ENCODE results near the gene CCNJL. TPM values are rescaled to one million over a fixed set of nuclear protein-coding genes. Genes with fewer than 3 reads are reported as not detected.

The CCNJL gene
- polyA plus RNA-seq, 2 of the 4 experiments (the other 2 are of a cell fraction), result 7.4 to 16.2 TPM

DNA sequence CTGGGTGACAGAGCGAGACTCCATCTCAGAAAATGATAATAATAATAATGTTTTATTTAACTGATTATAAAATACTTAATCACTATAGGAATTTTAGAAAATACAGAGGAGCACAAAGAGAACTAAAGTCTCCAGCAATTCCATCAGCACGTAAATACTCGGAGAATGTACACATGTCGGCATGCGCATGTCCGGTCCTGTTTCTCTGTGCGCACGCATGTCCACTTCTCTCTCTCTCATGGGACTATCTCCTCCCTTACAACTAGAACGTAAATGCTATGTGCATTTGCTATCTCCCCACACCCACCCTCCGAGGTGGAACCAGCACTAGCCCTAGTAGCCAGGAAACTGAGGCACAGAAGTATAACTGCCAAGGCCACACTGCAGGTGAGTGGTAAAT is 19.0 kb downstream of the CCNJL start:
- Histone ChIP-seq H3K4me3 (no peak overlapping the region), H3K27ac (no peak overlapping the region), H3K4me1 (no peaks in the 10 kb centered on the region), H3K4me2 (no peak overlapping the region), H3K9me3 (no peaks in the 10 kb centered on the region)
- 90% methylated on average over 10 of the region's 10 CpGs for WGBS (ENCODE audit: missing lambda C conversion rate)
- ATAC-seq (no peak), FAIRE-seq (no peak), DNase-seq (ENCODE audit: low read depth in 1 of 2, low spot score in 1 of 2) (no peak)
- ChIA-PET CTCF (no interaction called here), POLR2A (no interaction called here)
- TF ChIP-seq RARB (CRISPR knock-in tag; IDR thresholded peaks at IDR 0.05), result no peak

DNA sequence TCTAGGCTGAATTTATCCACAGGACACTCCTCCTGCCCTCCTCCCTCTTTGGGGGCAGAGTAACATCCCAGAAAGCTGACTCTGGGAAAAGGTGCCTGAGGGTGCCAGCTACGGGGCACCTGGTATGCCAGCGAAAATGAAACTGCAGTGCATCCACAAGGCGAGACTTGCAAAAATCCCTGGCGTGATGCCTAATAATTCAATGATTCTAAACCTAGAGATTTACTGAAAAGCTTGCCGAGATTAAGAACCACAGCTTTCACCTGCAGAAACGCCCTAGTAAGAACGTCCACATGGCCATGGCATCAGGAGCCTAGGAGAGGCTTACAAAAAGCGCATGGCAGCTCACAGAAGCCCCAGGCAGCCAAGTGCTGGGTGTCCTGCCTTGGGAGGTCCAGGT is 20.9 kb downstream of the CCNJL start:
- H3K9me3 ChIP-seq, result no peaks in the 10 kb centered on the region
- FAIRE-seq (no peak), DNase-seq (ENCODE audit: low read depth in 1 of 2, low spot score in 1 of 2) (no peak), ATAC-seq (no peak)
- H3K4me1 ChIP-seq, result no peaks in the 10 kb centered on the region
- 86% methylated on average over 8 of the region's 8 CpGs for WGBS (ENCODE audit: missing lambda C conversion rate)
- no peak overlapping the region for H3K4me2 ChIP-seq
- no peak for TF ChIP-seq CBX8 (IDR thresholded peaks at IDR 0.05)
- TF ChIP-seq KDM1A (IDR thresholded peaks at IDR 0.05; ENCODE audit: low read depth), result no peak
- TF ChIP-seq JUN (IDR thresholded peaks at IDR 0.05), result no peak
- TF ChIP-seq, protein P1, sequence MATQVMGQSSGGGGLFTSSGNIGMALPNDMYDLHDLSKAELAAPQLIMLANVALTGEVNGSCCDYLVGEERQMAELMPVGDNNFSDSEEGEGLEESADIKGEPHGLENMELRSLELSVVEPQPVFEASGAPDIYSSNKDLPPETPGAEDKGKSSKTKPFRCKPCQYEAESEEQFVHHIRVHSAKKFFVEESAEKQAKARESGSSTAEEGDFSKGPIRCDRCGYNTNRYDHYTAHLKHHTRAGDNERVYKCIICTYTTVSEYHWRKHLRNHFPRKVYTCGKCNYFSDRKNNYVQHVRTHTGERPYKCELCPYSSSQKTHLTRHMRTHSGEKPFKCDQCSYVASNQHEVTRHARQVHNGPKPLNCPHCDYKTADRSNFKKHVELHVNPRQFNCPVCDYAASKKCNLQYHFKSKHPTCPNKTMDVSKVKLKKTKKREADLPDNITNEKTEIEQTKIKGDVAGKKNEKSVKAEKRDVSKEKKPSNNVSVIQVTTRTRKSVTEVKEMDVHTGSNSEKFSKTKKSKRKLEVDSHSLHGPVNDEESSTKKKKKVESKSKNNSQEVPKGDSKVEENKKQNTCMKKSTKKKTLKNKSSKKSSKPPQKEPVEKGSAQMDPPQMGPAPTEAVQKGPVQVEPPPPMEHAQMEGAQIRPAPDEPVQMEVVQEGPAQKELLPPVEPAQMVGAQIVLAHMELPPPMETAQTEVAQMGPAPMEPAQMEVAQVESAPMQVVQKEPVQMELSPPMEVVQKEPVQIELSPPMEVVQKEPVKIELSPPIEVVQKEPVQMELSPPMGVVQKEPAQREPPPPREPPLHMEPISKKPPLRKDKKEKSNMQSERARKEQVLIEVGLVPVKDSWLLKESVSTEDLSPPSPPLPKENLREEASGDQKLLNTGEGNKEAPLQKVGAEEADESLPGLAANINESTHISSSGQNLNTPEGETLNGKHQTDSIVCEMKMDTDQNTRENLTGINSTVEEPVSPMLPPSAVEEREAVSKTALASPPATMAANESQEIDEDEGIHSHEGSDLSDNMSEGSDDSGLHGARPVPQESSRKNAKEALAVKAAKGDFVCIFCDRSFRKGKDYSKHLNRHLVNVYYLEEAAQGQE (IDR thresholded peaks at IDR 0.05), result no peak
- no peak for TF ChIP-seq HDAC2 (IDR thresholded peaks at IDR 0.05)
- TF ChIP-seq MYC (IDR thresholded peaks at IDR 0.05; ENCODE audit: borderline replicate concordance, low read length), result no peak
- TF ChIP-seq, protein P2, sequence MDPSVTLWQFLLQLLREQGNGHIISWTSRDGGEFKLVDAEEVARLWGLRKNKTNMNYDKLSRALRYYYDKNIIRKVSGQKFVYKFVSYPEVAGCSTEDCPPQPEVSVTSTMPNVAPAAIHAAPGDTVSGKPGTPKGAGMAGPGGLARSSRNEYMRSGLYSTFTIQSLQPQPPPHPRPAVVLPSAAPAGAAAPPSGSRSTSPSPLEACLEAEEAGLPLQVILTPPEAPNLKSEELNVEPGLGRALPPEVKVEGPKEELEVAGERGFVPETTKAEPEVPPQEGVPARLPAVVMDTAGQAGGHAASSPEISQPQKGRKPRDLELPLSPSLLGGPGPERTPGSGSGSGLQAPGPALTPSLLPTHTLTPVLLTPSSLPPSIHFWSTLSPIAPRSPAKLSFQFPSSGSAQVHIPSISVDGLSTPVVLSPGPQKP (IDR thresholded peaks at IDR 0.05; ENCODE audit: low read depth, low read length), result no peak
- no peak for TF ChIP-seq EHF (CRISPR knock-in tag; IDR thresholded peaks at IDR 0.05)
- TF ChIP-seq ZNF302 (CRISPR knock-in tag; IDR thresholded peaks at IDR 0.05), result no peak
- TF ChIP-seq, protein P3, sequence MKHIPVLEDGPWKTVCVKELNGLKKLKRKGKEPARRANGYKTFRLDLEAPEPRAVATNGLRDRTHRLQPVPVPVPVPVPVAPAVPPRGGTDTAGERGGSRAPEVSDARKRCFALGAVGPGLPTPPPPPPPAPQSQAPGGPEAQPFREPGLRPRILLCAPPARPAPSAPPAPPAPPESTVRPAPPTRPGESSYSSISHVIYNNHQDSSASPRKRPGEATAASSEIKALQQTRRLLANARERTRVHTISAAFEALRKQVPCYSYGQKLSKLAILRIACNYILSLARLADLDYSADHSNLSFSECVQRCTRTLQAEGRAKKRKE (CRISPR knock-in tag; IDR thresholded peaks at IDR 0.05; ENCODE audit: low read depth), result no peak
- TF ChIP-seq TP53 (CRISPR knock-in tag; IDR thresholded peaks at IDR 0.05), result no peak
- no peak for TF ChIP-seq MAZ (IDR thresholded peaks at IDR 0.05; ENCODE audit: borderline replicate concordance, low read depth, low read length)
- TF ChIP-seq TFCP2L1 (CRISPR knock-in tag; IDR thresholded peaks at IDR 0.05), result no peak
- no peak overlapping the region for H3K4me3 ChIP-seq
- H3K27ac ChIP-seq, result no peak overlapping the region
- POLR2A ChIA-PET, result interaction anchor here (0.6 kb wide), 1 partner anchor 196 kb away, joined by 4 read pairs; no protein-coding TSS in a partner anchor
- CTCF ChIA-PET, result interaction anchor here (1.0 to 1.8 kb wide), 7 partner anchors 9 to 211 kb away, joined by 3 to 5 read pairs (median 3); no protein-coding TSS in a partner anchor

DNA sequence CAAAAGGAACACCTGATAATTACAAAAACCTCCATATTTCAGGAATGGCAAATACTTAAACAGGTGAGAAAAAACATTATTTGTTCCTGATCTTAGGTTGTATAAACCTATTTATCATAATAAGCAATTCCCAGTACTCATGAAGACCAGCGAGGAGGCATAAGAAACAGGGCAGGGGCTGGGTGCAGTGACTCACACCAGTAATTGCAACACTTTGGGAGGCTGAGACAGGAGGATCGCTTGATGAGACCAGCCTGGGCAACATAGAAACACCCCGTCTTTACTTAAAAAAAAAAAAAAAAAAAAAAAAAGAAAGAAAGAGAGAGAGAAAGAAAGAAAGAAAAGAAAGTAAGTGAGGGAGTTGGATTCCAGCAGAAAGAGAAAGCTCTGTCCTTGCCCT is 21.6 kb downstream of the CCNJL start:
- Histone ChIP-seq H3K27ac (no peak overlapping the region), H3K4me3 (no peak overlapping the region), H3K4me1 (no peaks in the 10 kb centered on the region), H3K4me2 (no peak overlapping the region), H3K9me3 (no peaks in the 10 kb centered on the region)
- DNase-seq (ENCODE audit: low read depth in 1 of 2, low spot score in 1 of 2), result no peak
- ATAC-seq, result no peak
- WGBS (ENCODE audit: missing lambda C conversion rate), result 94% methylated on average over 3 of the region's 3 CpGs
- TF ChIP-seq POLR2A (IDR thresholded peaks at IDR 0.05; ENCODE audit: low read length) (no peak), NPAS2 (CRISPR knock-in tag; IDR thresholded peaks at IDR 0.05; ENCODE audit: borderline replicate concordance) (no peak), MAZ (IDR thresholded peaks at IDR 0.05; ENCODE audit: borderline replicate concordance, low read depth, low read length) (no peak), NFE2L2 (conservative IDR thresholded peaks at IDR 0.05; ENCODE audit: low read length) (no peak), CHD4 (IDR thresholded peaks at IDR 0.05; ENCODE audit: borderline replicate concordance) (no peak), POLR2AphosphoS2 (conservative IDR thresholded peaks at IDR 0.05; ENCODE audit: low read length) (no peak), ZC3H11A (IDR thresholded peaks at IDR 0.05) (no peak), SMC3 (IDR thresholded peaks at IDR 0.05) (no peak), NR3C1 (IDR thresholded peaks at IDR 0.05) (no peak)
- TF ChIP-seq, protein P4, sequence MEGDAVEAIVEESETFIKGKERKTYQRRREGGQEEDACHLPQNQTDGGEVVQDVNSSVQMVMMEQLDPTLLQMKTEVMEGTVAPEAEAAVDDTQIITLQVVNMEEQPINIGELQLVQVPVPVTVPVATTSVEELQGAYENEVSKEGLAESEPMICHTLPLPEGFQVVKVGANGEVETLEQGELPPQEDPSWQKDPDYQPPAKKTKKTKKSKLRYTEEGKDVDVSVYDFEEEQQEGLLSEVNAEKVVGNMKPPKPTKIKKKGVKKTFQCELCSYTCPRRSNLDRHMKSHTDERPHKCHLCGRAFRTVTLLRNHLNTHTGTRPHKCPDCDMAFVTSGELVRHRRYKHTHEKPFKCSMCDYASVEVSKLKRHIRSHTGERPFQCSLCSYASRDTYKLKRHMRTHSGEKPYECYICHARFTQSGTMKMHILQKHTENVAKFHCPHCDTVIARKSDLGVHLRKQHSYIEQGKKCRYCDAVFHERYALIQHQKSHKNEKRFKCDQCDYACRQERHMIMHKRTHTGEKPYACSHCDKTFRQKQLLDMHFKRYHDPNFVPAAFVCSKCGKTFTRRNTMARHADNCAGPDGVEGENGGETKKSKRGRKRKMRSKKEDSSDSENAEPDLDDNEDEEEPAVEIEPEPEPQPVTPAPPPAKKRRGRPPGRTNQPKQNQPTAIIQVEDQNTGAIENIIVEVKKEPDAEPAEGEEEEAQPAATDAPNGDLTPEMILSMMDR (IDR thresholded peaks at IDR 0.05), result no peak
- TF ChIP-seq, protein P3 (CRISPR knock-in tag; IDR thresholded peaks at IDR 0.05; ENCODE audit: low read depth), result no peak
- TF ChIP-seq, protein P2 (IDR thresholded peaks at IDR 0.05; ENCODE audit: low read depth, low read length), result no peak
- TF ChIP-seq, protein P5, sequence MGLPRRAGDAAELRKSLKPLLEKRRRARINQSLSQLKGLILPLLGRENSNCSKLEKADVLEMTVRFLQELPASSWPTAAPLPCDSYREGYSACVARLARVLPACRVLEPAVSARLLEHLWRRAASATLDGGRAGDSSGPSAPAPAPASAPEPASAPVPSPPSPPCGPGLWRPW (IDR thresholded peaks at IDR 0.05), result no peak
- ChIA-PET POLR2A (no interaction called here), CTCF (interaction anchor here (0.9 to 1.8 kb wide), 8 partner anchors 9 to 210 kb away, joined by 3 to 5 read pairs (median 3); no protein-coding TSS in a partner anchor)
- no peak for FAIRE-seq

Measured in A549 (cell line).